IPS-20b (cell line): ENCODE measurements around the gene TNFAIP6.
"Not testable (repeated sequence)": the region's sequence is repeated elsewhere in the genome, so short reads cannot be mapped to it uniquely, and the experiment has no call there.

ENCODE experiments used
- H3K27ac ChIP-seq: one replicate; pipeline ENCODE4 v1.5.1; 2013; ENCODE audit warnings: low read length
- H3K27me3 ChIP-seq: 2 replicates; pipeline ENCODE4 v1.6.1; 2013; ENCODE audit warnings: mild to moderate bottlenecking, low read length, inconsistent platforms; ENCODE audit not compliant: insufficient read depth
- H3K36me3 ChIP-seq: 2 replicates; pipeline ENCODE4 v1.6.1; 2013; ENCODE audit warnings: low read depth, mild to moderate bottlenecking, inconsistent platforms, low read length, moderate library complexity; ENCODE audit not compliant: insufficient read depth
- H3K4me1 ChIP-seq: 2 replicates; pipeline ENCODE4 v1.6.1; 2013; ENCODE audit warnings: mild to moderate bottlenecking, control low read depth, inconsistent platforms, low read length, moderate library complexity; ENCODE audit not compliant: insufficient read depth
- H3K4me3 ChIP-seq: 2 replicates; pipeline ENCODE4 v1.5.1; 2013; ENCODE audit warnings: mild to moderate bottlenecking, low read length, inconsistent platforms
- H3K9ac ChIP-seq: 2 replicates; pipeline ENCODE4 v1.6.1; 2013; ENCODE audit warnings: low read depth, mild to moderate bottlenecking, inconsistent platforms, low read length, moderate library complexity
- H3K9me3 ChIP-seq: 2 replicates; pipeline ENCODE4 v1.6.1; 2013; ENCODE audit warnings: mild to moderate bottlenecking, low read depth, low read length, inconsistent platforms; ENCODE audit not compliant: insufficient read depth

The TNFAIP6 gene

GRCh38 chr2:151403914-151404313 lies 46.5 kb downstream of the TNFAIP6 start:
- H3K4me1 ChIP-seq, result peaks cover under 1% of the 10 kb centered on the region; the same call in 1 of the 2 replicates
- H3K27me3 ChIP-seq, result no peaks in the 10 kb centered on the region
- no peak overlapping the region for H3K9ac ChIP-seq
- no peaks in the 10 kb centered on the region for H3K9me3 ChIP-seq
- H3K36me3 ChIP-seq, result no peaks in the 10 kb centered on the region
- no peak overlapping the region for H3K27ac ChIP-seq
- H3K4me3 ChIP-seq, result no peak overlapping the region

GRCh38 chr2:151405376-151405775 lies 48.0 kb downstream of the TNFAIP6 start:
- no peaks in the 10 kb centered on the region for H3K36me3 ChIP-seq
- H3K4me1 ChIP-seq, result peaks cover 2% of the 10 kb centered on the region; the same call in 1 of the 2 replicates
- no peaks in the 10 kb centered on the region for H3K9me3 ChIP-seq
- H3K27me3 ChIP-seq, result no peaks in the 10 kb centered on the region
- H3K9ac ChIP-seq, result no peak overlapping the region
- no peak overlapping the region for H3K27ac ChIP-seq
- H3K4me3 ChIP-seq, result no peak overlapping the region

GRCh38 chr2:151407281-151407680 lies 49.9 kb downstream of the TNFAIP6 start:
- no peak overlapping the region for H3K27ac ChIP-seq
- no peaks in the 10 kb centered on the region for H3K9me3 ChIP-seq
- H3K9ac ChIP-seq, result no peak overlapping the region
- H3K27me3 ChIP-seq, result no peaks in the 10 kb centered on the region
- H3K36me3 ChIP-seq, result peaks cover 9% of the 10 kb centered on the region
- H3K4me1 ChIP-seq, result peaks cover 6% of the 10 kb centered on the region; the same call in 1 of the 2 replicates
- H3K4me3 ChIP-seq, result no peak overlapping the region

DNA sequence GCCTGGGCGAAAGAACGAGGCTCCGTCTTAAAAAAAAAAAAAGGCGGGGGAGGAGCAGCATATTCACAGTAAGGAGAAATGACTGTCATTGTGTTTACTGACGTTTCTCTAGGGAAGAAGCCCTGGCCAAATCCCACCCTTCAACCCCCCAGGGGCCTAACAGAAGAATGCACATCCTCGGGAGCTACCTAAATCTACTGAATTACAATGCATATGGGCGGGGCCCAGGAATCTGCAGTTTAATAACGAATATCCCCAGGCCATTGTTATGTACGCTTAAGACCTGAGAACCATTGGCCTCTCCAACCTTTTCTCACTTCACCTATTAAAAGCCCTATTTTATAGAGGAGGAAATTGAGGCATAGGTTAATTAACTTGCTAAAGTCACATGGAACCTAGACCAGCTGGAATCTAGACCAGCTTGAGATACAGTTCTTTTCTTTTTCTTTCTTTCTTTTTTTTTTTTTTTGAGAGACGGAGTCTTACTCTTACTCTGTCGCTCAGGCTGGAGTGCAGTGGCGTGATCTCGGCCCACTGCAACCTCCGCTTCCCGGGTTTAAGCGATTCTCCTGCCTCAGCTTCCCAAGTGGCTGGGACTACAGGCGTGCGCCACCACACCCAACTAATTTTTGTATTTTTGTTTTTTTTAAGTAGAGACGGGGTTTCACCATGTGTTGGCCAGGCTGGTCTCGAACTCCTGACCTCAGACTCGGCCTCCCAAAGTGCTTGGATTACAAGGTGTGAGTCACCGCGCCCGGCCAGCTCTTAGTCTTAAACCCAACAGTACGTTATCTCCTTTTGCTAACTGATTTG lies 51.6 kb downstream of the TNFAIP6 start:
- Histone ChIP-seq H3K36me3 (peaks cover 27% of the 10 kb centered on the region), H3K9ac (peak overlapping the region; percentile 99; the same call in 1 of the 2 replicates), H3K9me3 (no peaks in the 10 kb centered on the region), H3K4me1 (peaks cover 6% of the 10 kb centered on the region), H3K27me3 (no peaks in the 10 kb centered on the region), H3K4me3 (peak overlapping the region; percentile 91; the same call in 1 of the 2 replicates), H3K27ac (peak overlapping the region; percentile 77)

GRCh38 chr2:151409601-151410484 lies 52.5 kb downstream of the TNFAIP6 start, which contains the start of gene RIF1:
Gene RIF1 (plus strand): TSS chr2:151409902. CDS start chr2:151410424, 522 bp downstream.
- peak within 1 kb of the TSS; percentile 59 for H3K27ac ChIP-seq
- peaks cover 6% of the 10 kb centered on the region for H3K4me1 ChIP-seq
- peak within 1 kb of the TSS; percentile 99 for H3K9ac ChIP-seq
- H3K36me3 ChIP-seq, result peaks cover 35% of the 10 kb centered on the region
- peak within 1 kb of the TSS; percentile 91 for H3K4me3 ChIP-seq
- H3K27me3 ChIP-seq, result no peaks in the 10 kb centered on the region
- H3K9me3 ChIP-seq, result no peaks in the 10 kb centered on the region

GRCh38 chr2:151410485-151410834 lies 53.1 kb downstream of the TNFAIP6 start:
- H3K9me3 ChIP-seq, result no peaks in the 10 kb centered on the region
- peaks cover 40% of the 10 kb centered on the region for H3K36me3 ChIP-seq
- peak overlapping the region; percentile 91 for H3K4me3 ChIP-seq
- H3K9ac ChIP-seq, result peak overlapping the region; percentile 99
- H3K27ac ChIP-seq, result peak overlapping the region; percentile 59
- H3K4me1 ChIP-seq, result peaks cover 6% of the 10 kb centered on the region
- H3K27me3 ChIP-seq, result no peaks in the 10 kb centered on the region

DNA sequence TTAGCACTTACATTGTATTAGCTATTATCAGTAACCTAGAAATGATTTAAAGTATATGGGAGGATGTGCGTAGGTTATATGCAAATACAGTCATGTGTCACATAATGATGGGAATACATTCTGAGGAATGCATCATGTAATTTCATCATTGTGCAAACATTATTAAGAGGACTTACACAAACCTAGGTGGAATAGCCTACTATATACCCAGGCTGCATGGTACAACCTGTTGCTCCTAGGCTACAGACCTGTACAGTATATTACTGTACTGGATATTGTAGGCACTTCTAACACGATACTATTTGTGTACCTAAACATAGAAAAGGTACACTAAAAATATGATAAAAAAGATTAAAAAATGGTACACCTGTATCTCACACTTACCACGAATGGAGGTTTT lies 60.3 kb downstream of the TNFAIP6 start:
- peaks cover 99% of the 10 kb centered on the region for H3K36me3 ChIP-seq
- H3K4me1 ChIP-seq, result no peaks in the 10 kb centered on the region; the same call in 1 of the 2 replicates
- no peaks in the 10 kb centered on the region for H3K9me3 ChIP-seq
- H3K27me3 ChIP-seq, result no peaks in the 10 kb centered on the region
- no peak overlapping the region for H3K9ac ChIP-seq
- no peak overlapping the region for H3K4me3 ChIP-seq
- no peak overlapping the region for H3K27ac ChIP-seq

GRCh38 chr2:151421681-151422080 lies 64.3 kb downstream of the TNFAIP6 start:
- H3K4me1 ChIP-seq, H3K4me3 ChIP-seq, H3K9ac ChIP-seq, H3K27ac ChIP-seq, H3K9me3 ChIP-seq, H3K27me3 ChIP-seq: not testable (repeated sequence)
- peaks cover 100% of the 10 kb centered on the region for H3K36me3 ChIP-seq

- no peaks in the 10 kb centered on the region for H3K27me3 ChIP-seq
- H3K4me1 ChIP-seq, result no peaks in the 10 kb centered on the region
- H3K9me3 ChIP-seq, result no peaks in the 10 kb centered on the region
- no peak overlapping the region for H3K9ac ChIP-seq
- H3K27ac ChIP-seq, result no peak overlapping the region
- H3K36me3 ChIP-seq, result peaks cover 100% of the 10 kb centered on the region
- H3K4me3 ChIP-seq, result no peak overlapping the region
Measured at GRCh38 chr2:151422917-151423439, 65.6 kb downstream of the TNFAIP6 start.

- Histone ChIP-seq H3K27me3 (no peaks in the 10 kb centered on the region), H3K36me3 (peaks cover 100% of the 10 kb centered on the region), H3K27ac (no peak overlapping the region), H3K4me1 (no peaks in the 10 kb centered on the region), H3K9ac (no peak overlapping the region), H3K4me3 (no peak overlapping the region), H3K9me3 (no peaks in the 10 kb centered on the region)
Measured at GRCh38 chr2:151423760-151424159, 66.4 kb downstream of the TNFAIP6 start.
